ENCODE results near the gene SH2D1A. TPM values are rescaled to one million over a fixed set of nuclear protein-coding genes. Genes with fewer than 3 reads are reported as not detected.

The SH2D1A gene
- total and polyA plus RNA-seq, 2 donors (not counting 3 experiments of a cell fraction or from before 2014, with no cell fraction given), result not detected

DNA sequence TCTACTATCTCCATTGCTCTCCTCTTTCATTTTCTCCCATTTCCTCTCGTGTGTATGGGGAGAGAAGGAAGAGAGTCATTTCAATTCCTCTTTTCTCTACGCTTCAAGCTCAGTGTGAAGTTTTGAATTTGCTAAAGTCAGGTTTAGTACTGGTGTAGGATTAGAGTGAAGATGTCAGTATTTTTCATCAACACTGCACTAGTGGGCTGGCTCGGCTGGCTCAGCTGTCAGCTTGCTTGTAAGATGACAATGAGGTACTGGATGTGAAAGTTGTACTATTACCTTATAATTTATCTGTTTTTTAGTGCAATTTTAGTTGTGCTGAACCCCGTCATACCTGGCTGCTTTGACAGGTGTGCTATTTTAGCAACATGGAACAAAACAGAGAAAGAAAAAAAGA, 2.1 kb upstream of the SH2D1A start:
- Histone ChIP-seq H3K4me1 (ENCODE audit: control insufficient read depth, extremely low read depth, insufficient read depth, low read length) (no peaks in the 10 kb centered on the region), H3K36me3 (ENCODE audit: control insufficient read depth in 2 of 2, extremely low read depth in 1 of 2, insufficient read depth in 2 of 2, low read length in 2 of 2) (no peaks in the 10 kb centered on the region), H3K79me2 (ENCODE audit: control insufficient read depth, insufficient read depth, low read length) (no peaks in the 10 kb centered on the region), H3K4me2 (ENCODE audit: insufficient read depth, low read length) (no peak overlapping the region), H3K9ac (replicated peaks; ENCODE audit: extremely low read depth, insufficient read depth, low read length) (no peak overlapping the region), H3K27me3 (ENCODE audit: control insufficient read depth in 2 of 2, insufficient read depth in 2 of 2, low read length in 2 of 2) (no peaks in the 10 kb centered on the region), H4K20me1 (replicated peaks; ENCODE audit: control insufficient read depth, extremely low read depth, insufficient read depth, low read length) (no peaks in the 10 kb centered on the region), H3K9me3 (replicated peaks; ENCODE audit: control insufficient read depth, insufficient read depth, low read length) (no peaks in the 10 kb centered on the region), H3K9me1 (replicated peaks; ENCODE audit: control insufficient read depth, extremely low read depth, insufficient read depth, low read length) (no peaks in the 10 kb centered on the region), H2AFZ (ENCODE audit: low read depth, low read length) (no peak overlapping the region), H3K4me3 (replicated peaks in 1 of 3; ENCODE audit: insufficient read depth in 1 of 3, low read depth in 1 of 3, low read length in 3 of 3) (no peak overlapping the region), H3K27ac (ENCODE audit: insufficient read depth, low read depth, low read length) (no peak overlapping the region)
- FAIRE-seq, result no peak
- dilution Hi-C loops (cut with MboI; ENCODE audit: extremely low pct_ligation_motif_present, low sequenced_read_pairs), result no loop called here
- BruUV-seq (replicated peaks), result no TSS peak
- POLR2A ChIA-PET, result no interaction called here
- CTCF ChIA-PET, result no interaction called here
- no peak for TF ChIP-seq FOS (IDR thresholded peaks at IDR 0.05; ENCODE audit: borderline replicate concordance, insufficient read depth, low read length)
- TF ChIP-seq, protein P1, sequence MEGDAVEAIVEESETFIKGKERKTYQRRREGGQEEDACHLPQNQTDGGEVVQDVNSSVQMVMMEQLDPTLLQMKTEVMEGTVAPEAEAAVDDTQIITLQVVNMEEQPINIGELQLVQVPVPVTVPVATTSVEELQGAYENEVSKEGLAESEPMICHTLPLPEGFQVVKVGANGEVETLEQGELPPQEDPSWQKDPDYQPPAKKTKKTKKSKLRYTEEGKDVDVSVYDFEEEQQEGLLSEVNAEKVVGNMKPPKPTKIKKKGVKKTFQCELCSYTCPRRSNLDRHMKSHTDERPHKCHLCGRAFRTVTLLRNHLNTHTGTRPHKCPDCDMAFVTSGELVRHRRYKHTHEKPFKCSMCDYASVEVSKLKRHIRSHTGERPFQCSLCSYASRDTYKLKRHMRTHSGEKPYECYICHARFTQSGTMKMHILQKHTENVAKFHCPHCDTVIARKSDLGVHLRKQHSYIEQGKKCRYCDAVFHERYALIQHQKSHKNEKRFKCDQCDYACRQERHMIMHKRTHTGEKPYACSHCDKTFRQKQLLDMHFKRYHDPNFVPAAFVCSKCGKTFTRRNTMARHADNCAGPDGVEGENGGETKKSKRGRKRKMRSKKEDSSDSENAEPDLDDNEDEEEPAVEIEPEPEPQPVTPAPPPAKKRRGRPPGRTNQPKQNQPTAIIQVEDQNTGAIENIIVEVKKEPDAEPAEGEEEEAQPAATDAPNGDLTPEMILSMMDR (IDR thresholded peaks at IDR 0.05; ENCODE audit: extremely low read depth in 1 of 2, insufficient read depth in 1 of 2, low read depth in 1 of 2, low read length in 2 of 2), result no peak
- intact Hi-C loops (cut with micrococcal nuclease), result no loop called here
- DNase-seq (ENCODE audit: low read depth, low spot score), result no peak

DNA sequence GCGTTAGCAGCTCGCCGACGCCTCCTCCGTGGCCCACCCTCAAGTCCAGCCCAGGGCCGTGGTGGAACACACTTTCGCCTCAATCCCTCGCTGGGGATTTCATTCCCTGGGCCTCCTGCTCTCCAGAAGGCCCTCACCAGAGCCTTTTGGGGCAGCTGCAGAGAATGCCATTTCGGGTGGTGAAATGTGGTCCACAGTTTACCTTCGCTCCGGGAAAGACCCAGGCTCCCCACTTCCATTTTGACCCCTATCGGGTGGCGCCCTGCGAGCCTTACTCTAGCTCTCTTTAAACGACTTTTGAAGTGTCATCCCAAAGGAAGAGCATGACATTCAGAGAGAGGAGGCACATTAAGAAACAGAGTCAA, 496 bp downstream of the SH2D1A start:
- H3K4me3 ChIP-seq (replicated peaks in 1 of 3; ENCODE audit: insufficient read depth in 1 of 3, low read depth in 1 of 3, low read length in 3 of 3), result no peak overlapping the region
- no peaks in the 10 kb centered on the region for H3K27me3 ChIP-seq (ENCODE audit: control insufficient read depth in 2 of 2, insufficient read depth in 2 of 2, low read length in 2 of 2)
- no peaks in the 10 kb centered on the region for H3K9me3 ChIP-seq (replicated peaks; ENCODE audit: control insufficient read depth, insufficient read depth, low read length)
- ChIA-PET POLR2A (no interaction called here), CTCF (no interaction called here)
- H2AFZ ChIP-seq (ENCODE audit: low read depth, low read length), result no peak overlapping the region
- DNase-seq (ENCODE audit: low read depth, low spot score), result no peak
- no peak overlapping the region for H3K27ac ChIP-seq (ENCODE audit: insufficient read depth, low read depth, low read length)
- TF ChIP-seq GATA2 (IDR thresholded peaks at IDR 0.05; ENCODE audit: insufficient read depth, insufficient read length, low read depth, low read length), result no peak
- no peak for TF ChIP-seq MYC (IDR thresholded peaks at IDR 0.05; ENCODE audit: low read depth, low read length)
- TF ChIP-seq, protein P2, sequence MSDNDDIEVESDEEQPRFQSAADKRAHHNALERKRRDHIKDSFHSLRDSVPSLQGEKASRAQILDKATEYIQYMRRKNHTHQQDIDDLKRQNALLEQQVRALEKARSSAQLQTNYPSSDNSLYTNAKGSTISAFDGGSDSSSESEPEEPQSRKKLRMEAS (IDR thresholded peaks at IDR 0.05; ENCODE audit: insufficient read depth, insufficient read length), result no peak
- no peak for TF ChIP-seq POLR2A (IDR thresholded peaks at IDR 0.05; ENCODE audit: low read depth, low read length)
- TF ChIP-seq FOS (IDR thresholded peaks at IDR 0.05; ENCODE audit: borderline replicate concordance, insufficient read depth, low read length), result no peak
- TF ChIP-seq EZH2 (IDR thresholded peaks at IDR 0.05; ENCODE audit: borderline replicate concordance, low read depth, low read length, severe bottlenecking), result no peak
- TF ChIP-seq, protein P1 (IDR thresholded peaks at IDR 0.05; ENCODE audit: extremely low read depth in 1 of 2, insufficient read depth in 1 of 2, low read depth in 1 of 2, low read length in 2 of 2), result no peak
- TF ChIP-seq JUN (IDR thresholded peaks at IDR 0.05; ENCODE audit: borderline replicate concordance, insufficient read depth, insufficient read length, low read depth), result no peak
- no peak for TF ChIP-seq POLR2AphosphoS5 (IDR thresholded peaks at IDR 0.05; ENCODE audit: insufficient read depth, low read depth, low read length)
- no peaks in the 10 kb centered on the region for H3K4me1 ChIP-seq (ENCODE audit: control insufficient read depth, extremely low read depth, insufficient read depth, low read length)
- H3K9ac ChIP-seq (replicated peaks; ENCODE audit: extremely low read depth, insufficient read depth, low read length), result no peak overlapping the region
- no peaks in the 10 kb centered on the region for H4K20me1 ChIP-seq (replicated peaks; ENCODE audit: control insufficient read depth, extremely low read depth, insufficient read depth, low read length)
- no peaks in the 10 kb centered on the region for H3K79me2 ChIP-seq (ENCODE audit: control insufficient read depth, insufficient read depth, low read length)
- H3K4me2 ChIP-seq (ENCODE audit: insufficient read depth, low read length), result no peak overlapping the region
- no peaks in the 10 kb centered on the region for H3K9me1 ChIP-seq (replicated peaks; ENCODE audit: control insufficient read depth, extremely low read depth, insufficient read depth, low read length)
- no peak for FAIRE-seq
- dilution Hi-C loops (cut with MboI; ENCODE audit: extremely low pct_ligation_motif_present, low sequenced_read_pairs) (no loop called here), intact Hi-C loops (cut with micrococcal nuclease) (no loop called here)
- H3K36me3 ChIP-seq (ENCODE audit: control insufficient read depth in 2 of 2, extremely low read depth in 1 of 2, insufficient read depth in 2 of 2, low read length in 2 of 2), result no peaks in the 10 kb centered on the region
- no TSS peak for BruUV-seq (replicated peaks)

Data from endothelial cell of umbilical vein (primary cell).